Bronchial epithelial cell (primary cell): ENCODE data around the gene PRIMA1. TPM values are rescaled to one million over a fixed set of nuclear protein-coding genes. Genes with fewer than 3 reads are reported as not detected.

Experiments
- DNase-seq: peaks from one replicate; pipeline ENCODE4 v3.0.0-alpha.2; 2010; ENCODE audit warnings: low read depth
- FAIRE-seq: peaks from 2 replicates; lab custom pipeline; 2011; peaks lifted over from hg19 to GRCh38; lab: Jason Lieb, UNC
- H3K27me3 ChIP-seq: 2 replicates; pipeline ENCODE4 v1.5.1; 2011; ENCODE audit warnings: low read length; ENCODE audit not compliant: control insufficient read depth, insufficient read depth
- H3K36me3 ChIP-seq: 2 replicates; pipeline ENCODE4 v1.5.1; 2011; ENCODE audit warnings: low read length; ENCODE audit not compliant: control insufficient read depth, insufficient read depth
- H3K4me3 ChIP-seq: 2 replicates; pipeline ENCODE4 v1.5.1; 2011; ENCODE audit warnings: mild to moderate bottlenecking, low read depth, low read length, control low read depth
- total RNA-seq: library from RNA; depleted of rRNA; stranded (reverse); fragments of >200 nt; gene quantifications from 2 replicates; pipeline ENCODE4 v1.2.1, GENCODE V29; 2014
- TF ChIP-seq, protein P1 (sequence below): IDR thresholded peaks from 2 replicates; pipeline ENCODE4 v1.5.1; 2011; ENCODE audit warnings: mild to moderate bottlenecking, moderate library complexity, low read length, control low read depth, inconsistent platforms; ENCODE audit not compliant: insufficient read depth, severe bottlenecking

Gene PRIMA1
- total RNA-seq, 1 donor from 2014 or later: not detected

DNA sequence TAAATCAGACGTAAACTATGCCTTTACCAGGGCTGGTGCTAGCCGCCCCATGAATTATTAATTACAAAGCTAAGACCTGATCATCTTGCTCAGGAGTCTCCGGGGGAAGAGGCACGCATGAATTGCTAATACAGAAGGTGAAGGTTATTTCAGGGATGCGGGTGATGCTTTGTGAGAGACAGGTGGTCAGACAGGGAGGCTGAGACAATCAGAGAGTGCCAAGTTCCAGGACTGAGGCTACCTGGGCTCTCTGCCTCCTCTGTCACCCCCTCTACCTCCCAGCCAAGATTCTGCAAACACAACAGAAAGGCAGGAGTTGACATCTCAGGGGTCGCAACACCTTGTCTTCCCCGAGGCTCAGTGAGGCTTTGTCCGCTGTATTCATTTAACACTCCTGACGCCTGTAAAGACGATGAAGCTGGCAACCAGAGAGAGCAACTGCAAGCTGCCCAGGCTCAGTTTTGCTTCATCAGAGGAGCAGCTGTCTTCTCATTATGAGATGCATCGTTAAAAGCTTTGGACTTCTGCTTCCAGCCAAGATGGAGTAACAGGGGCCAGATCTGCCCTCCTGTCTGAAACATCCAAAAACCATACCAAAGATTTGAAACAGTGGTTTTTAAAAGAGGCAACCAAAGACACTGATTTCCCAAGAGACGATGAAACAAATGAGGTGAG, 46.6 kb downstream of the PRIMA1 start:
- TF ChIP-seq, protein P1, sequence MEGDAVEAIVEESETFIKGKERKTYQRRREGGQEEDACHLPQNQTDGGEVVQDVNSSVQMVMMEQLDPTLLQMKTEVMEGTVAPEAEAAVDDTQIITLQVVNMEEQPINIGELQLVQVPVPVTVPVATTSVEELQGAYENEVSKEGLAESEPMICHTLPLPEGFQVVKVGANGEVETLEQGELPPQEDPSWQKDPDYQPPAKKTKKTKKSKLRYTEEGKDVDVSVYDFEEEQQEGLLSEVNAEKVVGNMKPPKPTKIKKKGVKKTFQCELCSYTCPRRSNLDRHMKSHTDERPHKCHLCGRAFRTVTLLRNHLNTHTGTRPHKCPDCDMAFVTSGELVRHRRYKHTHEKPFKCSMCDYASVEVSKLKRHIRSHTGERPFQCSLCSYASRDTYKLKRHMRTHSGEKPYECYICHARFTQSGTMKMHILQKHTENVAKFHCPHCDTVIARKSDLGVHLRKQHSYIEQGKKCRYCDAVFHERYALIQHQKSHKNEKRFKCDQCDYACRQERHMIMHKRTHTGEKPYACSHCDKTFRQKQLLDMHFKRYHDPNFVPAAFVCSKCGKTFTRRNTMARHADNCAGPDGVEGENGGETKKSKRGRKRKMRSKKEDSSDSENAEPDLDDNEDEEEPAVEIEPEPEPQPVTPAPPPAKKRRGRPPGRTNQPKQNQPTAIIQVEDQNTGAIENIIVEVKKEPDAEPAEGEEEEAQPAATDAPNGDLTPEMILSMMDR: no peak
- no peak for FAIRE-seq
- DNase-seq: no peak
- H3K36me3 ChIP-seq: no peaks in the 10 kb centered on the region
- no peaks in the 10 kb centered on the region for H3K27me3 ChIP-seq
- no peak overlapping the region for H3K4me3 ChIP-seq

DNA sequence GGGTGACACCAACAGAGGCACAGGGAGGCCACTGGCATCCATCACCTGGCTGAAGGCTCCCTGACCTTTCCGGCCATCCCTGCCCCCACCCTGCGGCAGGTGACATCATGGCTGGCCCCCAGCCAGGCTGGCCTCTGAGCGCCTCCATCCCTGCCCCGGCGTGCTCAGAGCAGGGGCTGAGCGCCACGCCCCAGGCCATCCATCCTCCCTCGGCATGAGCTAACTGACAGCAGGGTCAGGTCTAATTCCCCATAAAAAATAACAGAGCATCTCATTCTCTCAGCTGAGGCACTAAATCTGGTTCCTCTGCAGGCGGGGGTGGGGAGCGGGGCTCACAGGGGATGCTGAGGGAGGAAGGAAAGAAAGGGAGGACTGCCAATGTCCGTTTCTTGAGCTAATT, 50.7 kb downstream of the PRIMA1 start:
- no peak for FAIRE-seq
- Histone ChIP-seq H3K36me3 (no peaks in the 10 kb centered on the region), H3K4me3 (no peak overlapping the region), H3K27me3 (no peaks in the 10 kb centered on the region)
- DNase-seq: no peak
- TF ChIP-seq, protein P1: no peak

DNA sequence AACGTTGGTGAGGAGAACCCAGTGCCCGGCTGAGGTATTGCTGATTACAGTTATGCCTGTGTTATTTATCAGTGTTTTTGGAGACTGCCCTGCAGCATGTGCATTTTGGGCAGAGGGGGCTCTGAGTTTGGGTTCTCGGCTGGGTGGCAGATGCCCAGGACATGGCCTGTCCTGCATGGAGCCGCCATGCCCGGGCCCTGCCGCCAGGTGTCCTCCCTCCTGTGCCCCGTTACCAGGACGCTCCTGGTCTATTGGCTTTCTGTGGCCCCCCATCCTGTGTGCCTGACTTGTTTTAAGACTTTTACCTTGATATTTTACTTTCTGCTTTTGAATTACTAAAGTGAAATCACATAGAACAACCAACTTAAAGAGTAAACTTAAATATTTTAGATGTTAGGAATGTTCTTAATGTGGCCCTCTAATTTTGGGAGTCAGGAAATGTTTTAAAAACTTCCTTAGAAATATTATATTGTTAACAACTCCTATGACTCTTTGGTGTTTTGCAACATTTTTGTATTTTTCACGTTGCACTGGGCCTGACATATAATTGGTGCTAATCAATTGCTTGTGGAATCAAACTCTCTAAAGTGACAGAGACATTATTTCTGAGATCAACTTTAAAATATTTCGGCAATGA, 51.8 kb downstream of the PRIMA1 start:
- FAIRE-seq: no peak
- H3K27me3 ChIP-seq: no peaks in the 10 kb centered on the region

GRCh38 chr14:93735206-93735605, 53.1 kb downstream of the PRIMA1 start:
- FAIRE-seq: no peak
- H3K36me3 ChIP-seq: no peaks in the 10 kb centered on the region
- TF ChIP-seq, protein P1: no peak
- DNase-seq: no peak
- no peak overlapping the region for H3K4me3 ChIP-seq
- no peaks in the 10 kb centered on the region for H3K27me3 ChIP-seq

More for the DNA sequence above, 51.8 kb downstream of the PRIMA1 start:
- no peak for DNase-seq
- TF ChIP-seq, protein P1: peak; percentile 23
- no peak overlapping the region for H3K4me3 ChIP-seq
- no peaks in the 10 kb centered on the region for H3K36me3 ChIP-seq

- DNase-seq (no peak), FAIRE-seq (no peak)
- H3K27me3 ChIP-seq: no peaks in the 10 kb centered on the region
- H3K4me3 ChIP-seq: no peak overlapping the region
- TF ChIP-seq, protein P1: no peak
- no peaks in the 10 kb centered on the region for H3K36me3 ChIP-seq
These were observed 54.0 kb downstream of the PRIMA1 start for GRCh38 chr14:93734086-93734822.
